GM23338 (cell line): Measurements from ENCODE around the gene STARD3. TPM values are rescaled to one million over a fixed set of nuclear protein-coding genes. Genes with fewer than 3 reads are reported as not detected.
A peak's percentile ranks its signal among the peaks of the same experiment; 100 is the strongest.

ENCODE experiments used
- ATAC-seq: fragments of 200-7000 bp; cut with Tn5 transposase; 3 replicates; pipeline ENCODE4 v1.9.1; 2020
- DNase-seq: peaks from one replicate; pipeline ENCODE4 v3.0.0-alpha.2; 2015; ENCODE audit warnings: low spot score
- H2AFZ ChIP-seq: fragments of 200-600 bp; sonication (generic); 2 replicates; pipeline ENCODE4 v1.8.0; 2016; ENCODE audit warnings: antibody characterized with exemption, mild to moderate bottlenecking, moderate library complexity
- H3F3A ChIP-seq: fragments of 200-600 bp; sonication (generic); replicated peaks from 2 replicates; pipeline ENCODE4 v1.8.0; 2017; ENCODE audit warnings: antibody characterized with exemption, mixed run types, low read depth
- H3K27ac ChIP-seq: fragments of 200-600 bp; sonication (generic); 2 replicates; pipeline ENCODE4 v1.6.1; 2016; ENCODE audit warnings: low read depth
- H3K27me3 ChIP-seq: fragments of 200-600 bp; sonication (generic); 2 replicates; pipeline ENCODE4 v1.8.0; 2016; ENCODE audit warnings: mild to moderate bottlenecking, mixed run types, moderate library complexity; ENCODE audit not compliant: insufficient read depth
- H3K36me3 ChIP-seq: fragments of 200-600 bp; sonication (generic); 2 replicates; pipeline ENCODE4 v1.8.0; 2016; ENCODE audit warnings: mild to moderate bottlenecking; ENCODE audit not compliant: insufficient read depth
- H3K4me1 ChIP-seq: fragments of 200-600 bp; sonication (generic); 2 replicates; pipeline ENCODE4 v1.8.0; 2016; ENCODE audit warnings: mild to moderate bottlenecking, moderate library complexity; ENCODE audit not compliant: insufficient read depth
- H3K4me2 ChIP-seq: fragments of 200-600 bp; sonication (generic); 2 replicates; pipeline ENCODE4 v1.7.1; 2017; ENCODE audit warnings: mixed run types
- H3K4me3 ChIP-seq: fragments of 200-600 bp; sonication (generic); 2 replicates; pipeline ENCODE4 v1.6.1; 2016; ENCODE audit warnings: mixed run types
- H3K79me2 ChIP-seq: fragments of 200-600 bp; sonication (generic); replicated peaks from 2 replicates; pipeline ENCODE4 v1.8.0; 2017; ENCODE audit warnings: mild to moderate bottlenecking; ENCODE audit not compliant: insufficient read depth
- H3K9me2 ChIP-seq: fragments of 200-600 bp; sonication (generic); 2 replicates; pipeline ENCODE4 v1.8.0; 2017; ENCODE audit not compliant: insufficient read depth
- H4K20me1 ChIP-seq: fragments of 200-600 bp; sonication (generic); replicated peaks from 2 replicates; pipeline ENCODE4 v1.8.0; 2017; ENCODE audit warnings: mild to moderate bottlenecking; ENCODE audit not compliant: insufficient read depth
- H3K27ac Mint-ChIP-seq: 2 replicates; pipeline ENCODE4 v1.8.0; 2020; ENCODE audit warnings: inconsistent platforms, mild to moderate bottlenecking, moderate library complexity, mixed read lengths
- H3K27me3 Mint-ChIP-seq: 3 replicates; pipeline ENCODE4 v1.8.0; 2022; ENCODE audit warnings: low read depth, mild to moderate bottlenecking, moderate library complexity, mixed read lengths, inconsistent platforms; ENCODE audit not compliant: insufficient read depth, poor library complexity
- H3K36me3 Mint-ChIP-seq: 3 replicates; pipeline ENCODE4 v1.8.0; 2021; ENCODE audit warnings: low read depth, mild to moderate bottlenecking, inconsistent platforms, moderate library complexity, mixed read lengths
- H3K4me1 Mint-ChIP-seq: 3 replicates; pipeline ENCODE4 v1.8.0; 2020; ENCODE audit warnings: mild to moderate bottlenecking, inconsistent platforms, mixed read lengths
- H3K4me3 Mint-ChIP-seq: 3 replicates; pipeline ENCODE4 v1.8.0; 2021; ENCODE audit warnings: moderate library complexity, mild to moderate bottlenecking, inconsistent platforms, mixed read lengths
- H3K9me3 Mint-ChIP-seq: 3 replicates; pipeline ENCODE4 v1.8.0; 2020; ENCODE audit warnings: moderate library complexity, mild to moderate bottlenecking, inconsistent platforms, mixed read lengths
- CREB1 ChIP-seq: fragments of 250-450 bp; sonication (Bioruptor Pico); IDR thresholded peaks from 2 replicates; pipeline ENCODE4 v1.5.0; 2020; ENCODE audit warnings: low read depth, mild to moderate bottlenecking, moderate library complexity
- EZH2phosphoT487 ChIP-seq: fragments of 200-600 bp; sonication (generic); IDR thresholded peaks from one replicate; pipeline ENCODE4 v1.8.1; 2018; ENCODE audit warnings: antibody characterized with exemption; ENCODE audit not compliant: unreplicated experiment
- NANOG ChIP-seq: IDR thresholded peaks from 2 replicates; pipeline ENCODE4 v1.6.1; 2016; ENCODE audit warnings: antibody characterized with exemption, borderline replicate concordance
- STAT1 ChIP-seq: IDR thresholded peaks from one replicate; pipeline ENCODE4 v1.6.1; 2016; ENCODE audit warnings: antibody characterized with exemption; ENCODE audit not compliant: unreplicated experiment
- ZNF331 ChIP-seq: fragments of 250-450 bp; sonication (Bioruptor Pico); IDR thresholded peaks from 2 replicates; pipeline ENCODE4 v1.5.0; 2020; ENCODE audit warnings: low read depth, mild to moderate bottlenecking, moderate library complexity
- ZNF462 ChIP-seq: fragments of 250-450 bp; sonication (Bioruptor Pico); IDR thresholded peaks from 2 replicates; pipeline ENCODE4 v1.5.0; 2020; ENCODE audit warnings: mild to moderate bottlenecking, moderate library complexity
- polyA plus RNA-seq: library from polyadenylated mRNA; unstranded; fragments of >200 nt; fragmentation: Nextera tagmentation; extraction: Ambion mirVana; gene quantifications from 2 replicates; pipeline ENCODE4 v1.2.1, GENCODE V29; 2016
- total RNA-seq: library from RNA; depleted of rRNA; stranded (reverse); fragments of >200 nt; shearing (Covaris generic); gene quantifications from 2 replicates; pipeline ENCODE4 v1.2.3, GENCODE V29; 2014
- TF ChIP-seq, protein P1 (sequence below): IDR thresholded peaks from one replicate; pipeline ENCODE4 v1.6.1; 2018; ENCODE audit warnings: antibody characterized with exemption; ENCODE audit not compliant: unreplicated experiment
- TF ChIP-seq, protein P2 (sequence below): IDR thresholded peaks from 2 replicates; pipeline ENCODE4 v1.6.1; 2016; ENCODE audit warnings: antibody characterized with exemption
- TF ChIP-seq, protein P3 (sequence below), 2 experiments: fragments of 200-600 bp in 1 of 2; sonication (generic) in 1 of 2; conservative IDR thresholded peaks; 2 replicates each; pipeline versions ENCODE4 v1.5.1 to v1.6.1; 2016 to 2017; ENCODE audit warnings: antibody characterized with exemption in 2 of 2, low read depth in 2 of 2, mild to moderate bottlenecking in 2 of 2, moderate library complexity in 1 of 2

The STARD3 gene
- total and polyA plus RNA-seq, 2 experiments from 2014 or later, result 26.4 to 53.3 TPM

- Histone ChIP-seq H3F3A (peaks cover 3% of the 10 kb centered on the region), H3K27ac (no peak overlapping the region), H4K20me1 (no peaks in the 10 kb centered on the region; the same call in 1 of the 2 replicates), H3K79me2 (no peaks in the 10 kb centered on the region), H2AFZ (no peak overlapping the region), H3K27me3 (peaks cover 41% of the 10 kb centered on the region), H3K36me3 (no peaks in the 10 kb centered on the region), H3K9me2 (no peaks in the 10 kb centered on the region), H3K4me1 (peaks cover 46% of the 10 kb centered on the region), H3K4me3 (no peak overlapping the region), H3K4me2 (peak overlapping the region; percentile 51; the same call in 1 of the 2 replicates)
- DNase-seq (no peak), ATAC-seq (no peak; the same call in 2 of the 3 replicates)
- Mint-ChIP-seq H3K27ac (no peak overlapping the region), H3K27me3 (peaks cover 28% of the 10 kb centered on the region), H3K9me3 (no peaks in the 10 kb centered on the region; the same call in 2 of the 3 replicates), H3K4me1 (peaks cover 47% of the 10 kb centered on the region), H3K36me3 (peaks cover 10% of the 10 kb centered on the region; the same call in 2 of the 3 replicates), H3K4me3 (no peak overlapping the region)
- TF ChIP-seq, protein P1, sequence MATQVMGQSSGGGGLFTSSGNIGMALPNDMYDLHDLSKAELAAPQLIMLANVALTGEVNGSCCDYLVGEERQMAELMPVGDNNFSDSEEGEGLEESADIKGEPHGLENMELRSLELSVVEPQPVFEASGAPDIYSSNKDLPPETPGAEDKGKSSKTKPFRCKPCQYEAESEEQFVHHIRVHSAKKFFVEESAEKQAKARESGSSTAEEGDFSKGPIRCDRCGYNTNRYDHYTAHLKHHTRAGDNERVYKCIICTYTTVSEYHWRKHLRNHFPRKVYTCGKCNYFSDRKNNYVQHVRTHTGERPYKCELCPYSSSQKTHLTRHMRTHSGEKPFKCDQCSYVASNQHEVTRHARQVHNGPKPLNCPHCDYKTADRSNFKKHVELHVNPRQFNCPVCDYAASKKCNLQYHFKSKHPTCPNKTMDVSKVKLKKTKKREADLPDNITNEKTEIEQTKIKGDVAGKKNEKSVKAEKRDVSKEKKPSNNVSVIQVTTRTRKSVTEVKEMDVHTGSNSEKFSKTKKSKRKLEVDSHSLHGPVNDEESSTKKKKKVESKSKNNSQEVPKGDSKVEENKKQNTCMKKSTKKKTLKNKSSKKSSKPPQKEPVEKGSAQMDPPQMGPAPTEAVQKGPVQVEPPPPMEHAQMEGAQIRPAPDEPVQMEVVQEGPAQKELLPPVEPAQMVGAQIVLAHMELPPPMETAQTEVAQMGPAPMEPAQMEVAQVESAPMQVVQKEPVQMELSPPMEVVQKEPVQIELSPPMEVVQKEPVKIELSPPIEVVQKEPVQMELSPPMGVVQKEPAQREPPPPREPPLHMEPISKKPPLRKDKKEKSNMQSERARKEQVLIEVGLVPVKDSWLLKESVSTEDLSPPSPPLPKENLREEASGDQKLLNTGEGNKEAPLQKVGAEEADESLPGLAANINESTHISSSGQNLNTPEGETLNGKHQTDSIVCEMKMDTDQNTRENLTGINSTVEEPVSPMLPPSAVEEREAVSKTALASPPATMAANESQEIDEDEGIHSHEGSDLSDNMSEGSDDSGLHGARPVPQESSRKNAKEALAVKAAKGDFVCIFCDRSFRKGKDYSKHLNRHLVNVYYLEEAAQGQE, result no peak
- TF ChIP-seq, protein P2, sequence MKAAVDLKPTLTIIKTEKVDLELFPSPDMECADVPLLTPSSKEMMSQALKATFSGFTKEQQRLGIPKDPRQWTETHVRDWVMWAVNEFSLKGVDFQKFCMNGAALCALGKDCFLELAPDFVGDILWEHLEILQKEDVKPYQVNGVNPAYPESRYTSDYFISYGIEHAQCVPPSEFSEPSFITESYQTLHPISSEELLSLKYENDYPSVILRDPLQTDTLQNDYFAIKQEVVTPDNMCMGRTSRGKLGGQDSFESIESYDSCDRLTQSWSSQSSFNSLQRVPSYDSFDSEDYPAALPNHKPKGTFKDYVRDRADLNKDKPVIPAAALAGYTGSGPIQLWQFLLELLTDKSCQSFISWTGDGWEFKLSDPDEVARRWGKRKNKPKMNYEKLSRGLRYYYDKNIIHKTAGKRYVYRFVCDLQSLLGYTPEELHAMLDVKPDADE, result no peak
- TF ChIP-seq EZH2phosphoT487 (no peak), NANOG (no peak), ZNF462 (CRISPR knock-in tag) (no peak), STAT1 (no peak), ZNF331 (CRISPR knock-in tag) (no peak), CREB1 (CRISPR knock-in tag) (no peak)
- TF ChIP-seq, protein P3, sequence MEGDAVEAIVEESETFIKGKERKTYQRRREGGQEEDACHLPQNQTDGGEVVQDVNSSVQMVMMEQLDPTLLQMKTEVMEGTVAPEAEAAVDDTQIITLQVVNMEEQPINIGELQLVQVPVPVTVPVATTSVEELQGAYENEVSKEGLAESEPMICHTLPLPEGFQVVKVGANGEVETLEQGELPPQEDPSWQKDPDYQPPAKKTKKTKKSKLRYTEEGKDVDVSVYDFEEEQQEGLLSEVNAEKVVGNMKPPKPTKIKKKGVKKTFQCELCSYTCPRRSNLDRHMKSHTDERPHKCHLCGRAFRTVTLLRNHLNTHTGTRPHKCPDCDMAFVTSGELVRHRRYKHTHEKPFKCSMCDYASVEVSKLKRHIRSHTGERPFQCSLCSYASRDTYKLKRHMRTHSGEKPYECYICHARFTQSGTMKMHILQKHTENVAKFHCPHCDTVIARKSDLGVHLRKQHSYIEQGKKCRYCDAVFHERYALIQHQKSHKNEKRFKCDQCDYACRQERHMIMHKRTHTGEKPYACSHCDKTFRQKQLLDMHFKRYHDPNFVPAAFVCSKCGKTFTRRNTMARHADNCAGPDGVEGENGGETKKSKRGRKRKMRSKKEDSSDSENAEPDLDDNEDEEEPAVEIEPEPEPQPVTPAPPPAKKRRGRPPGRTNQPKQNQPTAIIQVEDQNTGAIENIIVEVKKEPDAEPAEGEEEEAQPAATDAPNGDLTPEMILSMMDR (conservative IDR thresholded peaks at IDR 0.05; ENCODE audit: low read depth in 2 of 2), result no peak
These were observed 28.8 kb downstream of the STARD3 start for GRCh38 chr17:39665642-39666224.
